Stimulated activated naive CD4-positive, alpha-beta T cell (primary cell): ENCODE measurements around the gene MEF2C.

Experiments
- DNase-seq, 6 experiments: peaks; one replicate each; lab custom pipeline; 2025; lab: John Stamatoyannopoulos, UW

MEF2C gene

GRCh38 chr5:88716101-88716500 lies 166.9 kb downstream of the MEF2C start:
- no peak for DNase-seq

- no peak for DNase-seq
These were observed 167.5 kb downstream of the MEF2C start for GRCh38 chr5:88715503-88715902.

DNA sequence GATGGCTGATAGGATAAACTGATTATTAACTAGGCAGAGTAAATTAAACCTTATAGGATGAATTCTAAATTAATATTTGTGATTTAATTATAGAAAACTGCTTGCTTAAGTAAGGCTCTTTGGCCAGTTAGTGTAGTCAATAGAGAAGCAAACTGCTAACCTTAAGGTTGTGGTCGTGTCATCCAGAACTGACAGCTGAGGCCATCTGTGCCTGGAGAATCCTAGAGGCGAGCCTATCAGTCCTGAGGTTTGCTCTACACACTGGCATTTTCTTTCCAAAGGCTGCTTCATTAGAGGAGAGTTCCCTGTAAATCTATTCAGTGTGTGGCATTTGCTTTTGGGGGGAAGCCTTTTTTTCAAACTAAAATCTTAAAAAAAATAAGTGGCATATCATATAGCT lies 169.2 kb downstream of the MEF2C start:
- no peak for DNase-seq

DNA sequence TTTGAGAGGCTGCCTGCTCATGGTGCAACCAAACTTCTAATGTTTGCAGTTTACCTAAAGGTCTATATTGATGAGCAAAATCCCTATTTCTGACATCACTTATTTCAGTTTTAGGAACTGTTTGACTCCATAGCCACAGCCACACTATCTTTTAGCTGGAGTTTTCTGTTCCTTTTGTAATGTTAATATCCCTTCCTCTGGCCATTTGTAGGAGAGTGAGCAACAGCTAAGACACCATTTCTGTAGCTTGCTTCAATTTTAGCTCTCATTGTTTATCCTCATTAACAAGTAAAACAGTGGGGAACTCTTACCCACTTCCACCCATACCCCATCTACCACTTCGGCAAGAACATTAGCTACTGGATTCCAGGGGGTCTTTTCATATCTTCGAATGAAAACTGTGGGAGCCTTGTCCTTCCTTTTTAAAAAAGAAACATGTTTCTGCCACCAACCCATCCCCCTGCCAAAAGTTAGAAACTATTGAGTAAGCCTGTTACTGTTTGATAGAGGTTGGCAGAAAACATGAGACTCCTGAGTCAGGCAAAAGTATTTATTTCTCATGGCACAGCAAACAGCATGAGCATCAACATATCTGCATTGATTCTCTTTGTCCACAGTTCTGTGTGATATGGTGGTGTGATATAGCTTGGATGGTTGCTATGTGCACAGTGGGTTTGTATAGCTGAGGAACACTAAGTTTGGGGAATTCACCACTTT lies 174.1 kb downstream of the MEF2C start:
- no peak for DNase-seq

- no peak for DNase-seq
These were observed 175.0 kb downstream of the MEF2C start for GRCh38 chr5:88708021-88708420.

GRCh38 chr5:88707216-88707965 lies 175.6 kb downstream of the MEF2C start:
- no peak for DNase-seq

DNA sequence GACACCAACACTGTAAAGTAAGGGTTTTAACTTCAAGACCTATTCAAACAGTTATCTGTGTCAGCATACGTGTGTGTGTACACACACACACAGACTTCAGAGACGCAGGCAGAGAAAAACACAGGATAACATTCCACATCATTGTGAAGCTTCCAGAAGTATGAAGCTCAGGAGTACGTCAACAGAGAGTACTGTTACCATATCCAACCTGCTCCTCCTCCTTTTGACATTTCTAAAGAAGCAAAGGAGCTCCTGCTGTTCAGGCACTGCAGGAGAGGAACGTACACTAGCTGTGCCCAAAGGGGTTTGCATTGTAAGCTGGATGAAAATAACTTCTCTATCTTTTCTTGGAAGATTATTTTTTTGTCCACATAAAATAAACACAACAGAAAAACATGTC lies 180.7 kb downstream of the MEF2C start:
- DNase-seq: no peak

- no peak for DNase-seq
These were observed 182.9 kb downstream of the MEF2C start for GRCh38 chr5:88700121-88700520.

- no peak for DNase-seq
These were observed 184.7 kb downstream of the MEF2C start for GRCh38 chr5:88698290-88698689.

- no peak for DNase-seq
These were observed 186.5 kb downstream of the MEF2C start for GRCh38 chr5:88696466-88696865.

- no peak for DNase-seq
These were observed 187.1 kb downstream of the MEF2C start for GRCh38 chr5:88695931-88696330.

DNA sequence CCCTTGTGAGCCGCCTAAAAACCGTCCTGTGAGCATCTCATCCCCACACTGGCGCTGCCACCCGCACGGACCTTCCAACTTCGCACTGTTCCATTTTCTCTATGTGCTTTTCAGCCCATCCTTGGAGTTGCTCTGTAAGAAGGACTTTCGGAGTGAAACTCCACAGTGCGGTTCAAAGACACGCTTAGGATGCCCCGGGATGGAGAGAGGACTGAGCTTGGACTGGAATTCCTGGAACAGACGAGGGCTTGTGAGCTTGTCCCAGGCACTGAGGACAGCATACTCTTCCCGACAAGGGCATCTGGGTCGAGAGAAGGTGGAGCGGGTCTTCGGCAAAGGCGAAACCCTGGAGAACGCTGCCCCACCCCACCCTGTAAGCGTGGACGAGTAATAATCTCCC lies 187.8 kb downstream of the MEF2C start:
- no peak for DNase-seq

- no peak for DNase-seq
These were observed 188.8 kb downstream of the MEF2C start for GRCh38 chr5:88694023-88694679.

DNA sequence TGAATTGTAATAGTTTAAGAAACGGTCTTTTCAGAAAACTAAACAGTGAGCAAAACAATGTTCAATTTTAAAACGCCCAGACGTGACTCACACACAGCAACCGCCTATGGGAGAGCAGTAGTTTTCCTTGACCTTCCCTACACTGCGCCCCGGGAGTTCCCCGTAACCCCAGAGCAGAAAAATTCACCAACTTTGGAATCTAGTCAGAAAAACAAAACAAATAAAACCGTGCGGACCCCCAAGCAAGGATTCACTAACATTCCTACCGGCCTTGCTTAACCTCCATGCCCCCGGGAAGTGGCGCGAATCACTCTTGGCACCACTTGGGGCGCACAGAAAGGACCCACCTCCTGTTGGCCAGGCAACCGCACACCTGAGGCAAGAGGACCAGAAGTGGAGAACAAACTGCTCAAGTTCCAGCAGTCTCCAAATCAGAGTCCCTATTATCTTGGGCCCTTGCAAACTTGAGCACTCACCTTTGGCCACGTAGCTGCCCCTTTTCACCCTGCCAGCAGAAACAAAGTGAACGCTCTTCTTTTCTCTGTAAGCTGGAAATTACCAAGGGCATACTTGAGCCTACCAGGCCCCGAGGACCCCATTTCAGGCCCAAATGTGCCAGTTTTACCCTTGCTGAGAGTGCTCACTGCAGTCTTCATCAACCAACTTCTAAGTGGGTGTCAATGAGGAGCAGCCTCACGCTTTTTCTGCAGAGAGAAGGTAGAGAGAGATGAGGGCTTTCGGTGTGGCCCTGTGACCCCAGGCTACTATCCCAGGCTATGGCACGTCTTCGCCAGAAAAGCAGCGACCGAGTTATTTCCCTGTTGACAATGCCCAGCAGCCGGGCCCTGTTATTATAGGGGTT lies 189.7 kb downstream of the MEF2C start:
- no peak for DNase-seq

GRCh38 chr5:88691945-88692868 lies 190.8 kb downstream of the MEF2C start:
- no peak for DNase-seq

DNA sequence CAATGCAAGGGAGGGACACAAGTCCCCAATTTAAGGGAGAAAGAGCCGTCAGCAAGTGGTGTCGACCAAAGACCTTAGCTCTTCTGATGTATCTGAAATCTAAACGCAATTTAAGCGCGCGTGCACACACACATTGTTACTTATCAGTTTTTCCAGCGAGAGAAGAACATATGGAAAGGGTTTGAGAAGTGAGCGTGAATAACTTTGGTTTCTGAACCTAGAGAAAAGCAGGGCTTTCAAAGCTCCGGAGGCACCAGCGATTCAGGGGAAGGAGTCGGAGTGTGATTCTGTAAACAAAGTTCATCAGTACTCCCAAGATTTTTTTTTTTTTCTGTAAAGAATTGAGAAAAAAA lies 191.8 kb downstream of the MEF2C start:
- no peak for DNase-seq

- peak; percentile 28 to 75 (median 40) for DNase-seq
These were observed 192.4 kb downstream of the MEF2C start for GRCh38 chr5:88690409-88691229.

- DNase-seq: peak in 1 of 6 experiments; percentile 33
These were observed 193.1 kb downstream of the MEF2C start for GRCh38 chr5:88689668-88690408.

- no peak for DNase-seq
These were observed 193.9 kb downstream of the MEF2C start for GRCh38 chr5:88688984-88689667.
